Stimulated activated CD4-positive, alpha-beta T cell treated with anti-CD3 and anti-CD28 coated beads, Interleukin-1b, Interleukin-23, amount 100 ng/mL, for 48 hours (primary cell): ENCODE measurements around the gene NEK2.
"Not testable (repeated sequence)": the region's sequence is repeated elsewhere in the genome, so short reads cannot be mapped to it uniquely, and the experiment has no call there.

ENCODE experiments used
- DNase-seq: peaks from one replicate; pipeline ENCODE4 v3.0.0-alpha.2; 2020

Gene NEK2

DNA sequence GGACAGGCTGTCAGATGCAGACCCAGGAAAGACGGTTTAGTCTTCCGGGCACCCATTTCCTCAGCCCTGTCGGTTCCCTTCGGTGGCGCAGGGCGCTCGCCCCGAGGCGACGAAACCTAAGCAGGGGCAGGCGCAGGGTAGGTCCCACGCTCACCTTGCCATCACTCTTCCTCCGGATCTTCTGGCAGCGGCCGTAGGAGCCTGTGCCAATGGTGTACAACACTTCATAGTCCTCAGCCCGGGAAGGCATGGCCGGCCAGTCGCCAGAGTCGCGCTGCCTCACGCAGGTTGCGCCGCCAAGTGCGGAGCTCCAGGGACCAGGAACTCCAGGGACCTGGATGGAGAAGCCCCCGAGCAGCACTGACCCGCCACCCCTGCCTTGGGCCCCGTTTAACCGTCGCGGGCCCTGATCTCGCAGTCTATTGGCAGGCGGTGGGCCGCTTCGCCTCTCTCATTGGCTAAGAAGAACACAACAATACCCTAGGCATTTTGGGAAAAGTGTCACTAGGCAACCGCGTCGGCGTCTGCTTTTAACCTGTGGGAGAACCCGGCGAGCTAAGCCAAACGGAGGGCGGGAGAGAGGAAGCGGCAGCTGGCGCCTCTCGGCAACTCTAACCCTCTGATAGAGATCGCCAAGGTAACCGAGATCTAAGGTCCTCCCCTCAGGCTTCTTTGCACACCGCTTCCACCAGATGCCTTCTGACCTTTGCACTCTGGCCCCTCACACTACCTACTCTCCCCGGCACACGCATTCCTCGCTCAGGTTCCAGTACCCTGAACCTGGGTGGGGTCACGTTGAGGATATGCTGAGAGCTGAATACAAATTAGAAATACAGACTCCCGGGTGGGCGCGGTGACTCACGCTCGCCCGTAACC is at the start of gene NEK2:
NEK2 (minus strand) TSS at position 392 of the 876 bp plus-strand sequence; CDS start at position 250, 142 bp downstream.
- DNase-seq: peak; percentile 88

GRCh38 chr1:211724687-211725196 is 49.3 kb upstream of the NEK2 start:
- DNase-seq: no peak

GRCh38 chr1:211723273-211723672 is 47.9 kb upstream of the NEK2 start:
- no peak for DNase-seq

- no peak for DNase-seq
Measured at GRCh38 chr1:211722277-211723175, 47.1 kb upstream of the NEK2 start.

DNA sequence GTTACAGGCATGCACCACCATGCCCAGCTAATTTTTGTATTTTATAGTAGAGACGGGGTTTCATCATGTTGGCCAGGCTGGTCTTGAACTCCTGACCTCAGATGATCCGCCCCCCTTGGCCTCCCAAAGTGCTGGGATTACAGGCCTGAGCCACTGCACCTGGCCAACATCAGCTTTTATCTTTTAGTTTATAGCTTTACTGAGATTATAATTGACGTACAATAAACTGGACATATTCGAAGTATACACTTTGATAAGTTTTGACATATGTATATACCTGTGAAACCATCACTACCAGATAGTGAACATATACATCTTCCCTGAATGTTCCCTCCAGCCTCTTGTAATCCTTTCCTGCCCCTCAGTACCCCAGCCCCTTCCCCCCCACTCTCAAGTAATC is 41.1 kb upstream of the NEK2 start:
- not testable (repeated sequence) for DNase-seq

DNA sequence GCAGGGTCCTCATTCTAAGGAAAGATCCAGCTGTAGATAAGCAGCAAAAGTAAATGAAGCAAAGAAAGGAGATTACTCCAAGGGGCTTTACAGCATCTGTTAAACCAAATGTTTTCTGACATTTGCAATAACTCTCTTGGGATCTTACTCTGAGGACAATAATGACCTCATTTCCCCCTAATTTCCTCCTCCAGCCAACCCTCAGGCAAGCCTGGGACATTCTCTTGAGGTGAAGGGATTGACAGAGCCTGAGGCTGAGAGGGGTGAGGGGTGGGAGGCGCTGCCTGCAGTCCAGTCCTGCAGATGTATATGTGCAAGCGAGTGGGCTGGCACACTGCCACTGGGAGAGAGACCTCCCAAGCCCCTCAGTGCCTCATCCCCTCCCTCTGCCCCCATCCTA is 40.5 kb upstream of the NEK2 start:
- DNase-seq: no peak

GRCh38 chr1:211714154-211714553 is 38.7 kb upstream of the NEK2 start:
- no peak for DNase-seq

- no peak for DNase-seq
Measured at GRCh38 chr1:211713231-211713630, 37.8 kb upstream of the NEK2 start.

DNA sequence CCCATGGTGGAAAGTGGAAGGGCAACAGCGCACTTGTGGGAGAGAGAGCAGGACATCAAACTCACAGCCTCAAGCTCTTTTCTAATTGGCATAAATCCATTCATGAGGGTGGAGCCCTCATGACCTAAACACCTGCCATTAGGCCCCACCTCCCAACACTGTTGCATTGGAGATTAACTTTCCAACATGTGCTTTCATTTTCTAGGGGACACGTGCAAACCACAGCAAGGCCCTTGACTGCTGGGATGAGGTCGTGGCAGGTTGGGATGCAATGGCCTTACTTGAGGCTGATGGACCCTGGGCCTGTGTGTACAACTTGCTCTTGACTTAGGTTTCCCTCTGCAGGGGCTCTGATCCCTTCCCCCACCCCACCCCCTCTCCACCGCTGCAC is 35.9 kb upstream of the NEK2 start:
- no peak for DNase-seq

GRCh38 chr1:211710566-211711314 is 35.3 kb upstream of the NEK2 start:
- DNase-seq: no peak

- DNase-seq: no peak
Measured at GRCh38 chr1:211708926-211709325, 33.5 kb upstream of the NEK2 start.

DNA sequence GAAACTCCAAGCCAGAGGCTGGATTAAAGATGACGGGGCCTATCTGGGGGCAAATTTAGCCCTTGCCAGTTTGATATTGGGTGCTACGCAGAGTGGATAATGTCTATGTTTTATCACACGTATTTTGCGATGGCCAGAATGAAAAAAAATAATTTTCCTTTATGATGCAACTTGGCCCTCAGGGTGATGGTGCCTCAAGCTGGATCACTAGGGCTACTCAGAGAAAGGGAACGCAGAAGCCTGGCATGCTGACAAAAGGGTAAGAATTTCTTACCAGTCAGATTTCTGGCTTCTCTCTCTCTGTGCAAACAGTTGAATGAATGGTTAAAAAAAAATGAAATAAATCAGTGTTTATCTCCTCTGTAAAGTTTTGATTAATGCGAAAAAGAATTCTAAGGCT is 32.6 kb upstream of the NEK2 start:
- no peak for DNase-seq

- no peak for DNase-seq
Measured at GRCh38 chr1:211705467-211706091, 30.2 kb upstream of the NEK2 start.

- no peak for DNase-seq
Measured at GRCh38 chr1:211704543-211704942, 29.1 kb upstream of the NEK2 start.

DNA sequence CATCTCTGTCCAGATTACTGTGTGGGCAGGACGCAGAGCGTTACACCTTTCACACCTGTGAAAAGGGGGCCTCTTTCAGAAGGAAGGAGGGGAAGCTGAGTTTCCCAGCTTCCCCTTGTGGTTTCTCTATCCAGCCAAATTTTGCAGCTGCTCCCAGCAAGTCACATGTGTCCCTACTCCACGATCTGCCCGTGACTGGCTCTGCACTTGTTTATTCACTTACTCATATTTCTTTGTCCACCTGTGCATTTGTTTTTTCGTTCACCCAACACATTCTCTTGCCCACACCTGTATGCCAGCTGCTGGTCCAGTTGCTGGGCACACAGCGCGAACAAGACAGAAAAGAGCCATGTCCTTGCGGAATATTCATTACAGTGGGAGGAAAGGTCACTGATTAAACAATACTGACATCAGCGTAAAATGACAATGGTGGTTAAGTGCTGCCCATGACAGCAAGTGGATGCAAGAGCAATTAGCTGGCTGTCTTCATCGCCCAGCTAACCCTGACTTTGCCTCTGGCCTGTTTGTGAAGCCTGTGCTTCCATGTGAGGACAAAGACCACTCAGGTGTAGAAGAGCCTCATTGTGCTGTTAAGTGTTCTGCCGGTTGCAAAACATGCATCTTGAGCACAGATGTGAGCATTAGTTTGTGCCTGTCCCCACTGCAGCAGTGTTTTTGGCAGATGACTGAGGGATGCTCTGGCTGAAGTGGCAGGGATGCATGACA is 28.6 kb upstream of the NEK2 start:
- no peak for DNase-seq

- no peak for DNase-seq
Measured at GRCh38 chr1:211701733-211702132, 26.3 kb upstream of the NEK2 start.

DNA sequence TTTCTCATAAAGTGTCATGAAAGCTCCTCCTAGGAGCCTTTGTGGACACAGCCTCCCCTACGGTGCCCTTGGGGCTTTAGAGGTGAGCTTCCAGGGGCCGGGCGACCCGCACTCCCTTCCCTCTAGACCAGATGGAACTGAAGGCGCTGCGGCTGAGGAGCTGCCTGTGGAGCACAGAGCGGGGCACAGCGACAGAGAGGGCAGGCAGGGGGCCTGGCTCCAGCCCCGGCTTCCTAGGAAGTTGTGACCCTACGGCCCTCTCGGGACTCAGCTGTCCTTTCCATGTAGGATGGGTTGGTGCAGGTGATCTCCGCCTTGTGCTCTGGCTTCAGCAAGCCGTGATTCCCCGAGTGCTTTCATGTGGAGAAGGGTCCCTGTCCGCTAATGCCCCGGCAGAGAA is 23.6 kb upstream of the NEK2 start:
- DNase-seq: no peak

- peak; percentile 81 for DNase-seq
Measured at GRCh38 chr1:211698161-211699026, 23.0 kb upstream of the NEK2 start.

DNA sequence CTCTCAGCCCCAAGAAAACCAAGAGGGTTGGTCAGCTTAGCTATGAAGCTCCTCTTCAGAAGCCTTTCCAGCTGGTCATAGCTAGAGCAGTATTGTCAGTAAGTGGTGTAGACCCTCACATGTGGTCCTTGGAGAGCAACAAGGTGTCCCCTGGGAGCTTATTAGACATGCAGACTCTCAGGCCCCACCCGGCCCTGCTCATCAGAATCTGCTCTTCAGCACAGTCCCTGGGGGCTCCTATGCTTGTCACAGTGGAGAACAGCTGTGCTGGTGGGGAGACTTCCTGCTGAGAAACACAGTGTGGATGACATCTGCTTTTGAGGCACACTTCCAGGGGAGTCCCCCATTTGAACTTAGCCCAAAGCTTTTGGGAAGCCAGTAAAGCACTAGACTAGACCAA is 21.9 kb upstream of the NEK2 start:
- no peak for DNase-seq

GRCh38 chr1:211695135-211695816 is 19.9 kb upstream of the NEK2 start:
- DNase-seq: no peak
